Brain microvascular endothelial cell (primary cell): Measurements from ENCODE around the gene DEPDC5.
"Not testable (repeated sequence)": the region's sequence is repeated elsewhere in the genome, so short reads cannot be mapped to it uniquely, and the experiment has no call there.

Experiments
- DNase-seq: peaks from one replicate; pipeline ENCODE4 v3.0.0-alpha.2; 2020
- H3K27ac ChIP-seq: fragments of 250-450 bp; sonication (Bioruptor Pico); 2 replicates; pipeline ENCODE4 v1.5.1; 2020; ENCODE audit warnings: mild to moderate bottlenecking, moderate library complexity
- H3K27me3 ChIP-seq: fragments of 250-450 bp; sonication (Bioruptor Pico); replicated peaks from 2 replicates; pipeline ENCODE4 v1.5.1; 2020; ENCODE audit warnings: mild to moderate bottlenecking
- H3K36me3 ChIP-seq: fragments of 250-450 bp; sonication (Bioruptor Pico); replicated peaks from 2 replicates; pipeline ENCODE4 v1.5.1; 2020; ENCODE audit warnings: mild to moderate bottlenecking
- H3K4me3 ChIP-seq: 2 replicates; pipeline ENCODE4 v1.5.1; 2011; ENCODE audit warnings: low read depth, mild to moderate bottlenecking, control low read depth, low read length, moderate library complexity
- CTCF ChIP-seq: IDR thresholded peaks from 2 replicates; pipeline ENCODE4 v1.5.1; 2011; ENCODE audit warnings: low read depth, mild to moderate bottlenecking, moderate library complexity, low read length, control low read depth, inconsistent platforms; ENCODE audit errors: missing control alignments
- in situ Hi-C: cut with HindIII; loops from 2 replicates; pipeline ENCODE4 v1.10.0; 2017; ENCODE audit warnings: low sequenced_read_pairs, low pct_ligation_motif_present

Gene DEPDC5

GRCh38 chr22:31768422-31769059 lies 14.7 kb downstream of the DEPDC5 start:
- DNase-seq = no peak
- in situ Hi-C loops = no loop called here
- Histone ChIP-seq H3K27me3 (no peaks in the 10 kb centered on the region), H3K27ac (no peak overlapping the region), H3K36me3 (peaks cover 20% of the 10 kb centered on the region), H3K4me3 (no peak overlapping the region)
- no peak for TF ChIP-seq CTCF

- Histone ChIP-seq H3K27ac (no peak overlapping the region), H3K4me3 (no peak overlapping the region), H3K27me3 (no peaks in the 10 kb centered on the region), H3K36me3 (peaks cover 15% of the 10 kb centered on the region)
- no peak for DNase-seq
- in situ Hi-C loops = no loop called here
- TF ChIP-seq CTCF = no peak
Observed at GRCh38 chr22:31773416-31773815, 19.6 kb downstream of the DEPDC5 start.

- Histone ChIP-seq H3K27ac (no peak overlapping the region), H3K4me3 (no peak overlapping the region), H3K27me3 (no peaks in the 10 kb centered on the region), H3K36me3 (peaks cover 21% of the 10 kb centered on the region)
- in situ Hi-C loops = no loop called here
- no peak for TF ChIP-seq CTCF
- no peak for DNase-seq
Observed at GRCh38 chr22:31776231-31776630, 22.4 kb downstream of the DEPDC5 start.

- H3K36me3 ChIP-seq = peaks cover 2% of the 10 kb centered on the region
- no peak overlapping the region for H3K27ac ChIP-seq
- no peak for TF ChIP-seq CTCF
- in situ Hi-C loops = no loop called here
- no peaks in the 10 kb centered on the region for H3K27me3 ChIP-seq
- no peak for DNase-seq
- no peak overlapping the region for H3K4me3 ChIP-seq
Observed at GRCh38 chr22:31789803-31790202, 36.0 kb downstream of the DEPDC5 start.

GRCh38 chr22:31790240-31790639 lies 36.4 kb downstream of the DEPDC5 start:
- H3K36me3 ChIP-seq = peaks cover 2% of the 10 kb centered on the region
- DNase-seq = no peak
- H3K4me3 ChIP-seq = no peak overlapping the region
- no peak for TF ChIP-seq CTCF
- H3K27ac ChIP-seq = no peak overlapping the region
- H3K27me3 ChIP-seq = no peaks in the 10 kb centered on the region
- in situ Hi-C loops = no loop called here

GRCh38 chr22:31799358-31799757 lies 45.5 kb downstream of the DEPDC5 start:
- DNase-seq, H3K4me3 ChIP-seq, H3K27ac ChIP-seq, H3K27me3 ChIP-seq, in situ Hi-C loops: not testable (repeated sequence)
- peaks cover 22% of the 10 kb centered on the region for H3K36me3 ChIP-seq
